Measurements from ENCODE around the gene DEPP1.

- TF ChIP-seq CTCF (IDR thresholded peaks at IDR 0.05) (no peak), POLR2A (IDR thresholded peaks at IDR 0.05) (no peak)
Measured at GRCh38 chr10:45000138-45000751, 21.6 kb upstream of the DEPP1 start.
